B cell (primary cell): ENCODE results near the gene IFT122. TPM values are rescaled to one million over a fixed set of nuclear protein-coding genes. Genes with fewer than 3 reads are reported as not detected.

Experiments
- ATAC-seq: fragments of 200-7000 bp; cut with Tn5 transposase; one replicate; pipeline ENCODE4 v1.10.0; 2021; ENCODE audit warnings: low read depth, mild to moderate bottlenecking, moderate number of reproducible peaks, moderate library complexity
- CTCF ChIA-PET: fragments of 350-600 bp; sonication (Branson Sonifier 250); formaldehyde crosslinking; loops from one replicate; lab custom pipeline; 2021; ENCODE audit warnings: antibody characterized with exemption, inconsistent platforms; lab: Charles Lee
- POLR2A ChIA-PET: fragments of 350-600 bp; sonication (Branson Sonifier 250); formaldehyde crosslinking; loops from one replicate; lab custom pipeline; 2021; ENCODE audit warnings: antibody characterized with exemption; lab: Charles Lee
- DNase-seq: peaks from one replicate; pipeline ENCODE4 v3.0.0; 2013
- H2AFZ ChIP-seq: 2 replicates; pipeline ENCODE4 v1.6.1; 2012; ENCODE audit warnings: mild to moderate bottlenecking, low read depth, low read length; ENCODE audit not compliant: insufficient read depth, poor library complexity, severe bottlenecking
- H3K27ac ChIP-seq, 2 donors: 1 replicate in 1 of 2; 2 replicates in 1 of 2; pipeline ENCODE4 v1.5.1; 2012 to 2013; ENCODE audit warnings: low read length in 2 of 2, mild to moderate bottlenecking in 2 of 2, moderate library complexity in 1 of 2
- H3K27me3 ChIP-seq, 4 experiments: fragments of 200-600 bp in 1 of 4; sonication (generic) in 1 of 4; replicated peaks in 1 of 4; 1 replicate in 2 of 4; 2 replicates in 2 of 4; pipeline versions ENCODE4 v1.6.1 to v1.7.0; 2013 to 2016; ENCODE audit warnings: low read length in 3 of 4, mild to moderate bottlenecking in 2 of 4, mixed read lengths in 1 of 4, moderate library complexity in 1 of 4; ENCODE audit not compliant: insufficient read depth in 4 of 4, control insufficient read depth in 3 of 4; ENCODE audit errors: control extremely low read depth in 1 of 4
- H3K36me3 ChIP-seq, 2 experiments: replicated peaks in 1 of 2; 1 replicate in 1 of 2; 2 replicates in 1 of 2; pipeline versions ENCODE4 v1.6.1 to v1.7.1; 2013; ENCODE audit warnings: low read length in 1 of 2; ENCODE audit not compliant: insufficient read depth in 2 of 2, control insufficient read depth in 1 of 2; ENCODE audit errors: control extremely low read depth in 1 of 2, extremely low read depth in 1 of 2
- H3K4me1 ChIP-seq, 2 donors: fragments of 200-600 bp in 1 of 2; sonication (generic) in 1 of 2; 1 replicate in 1 of 2; 2 replicates in 1 of 2; pipeline versions ENCODE4 v1.5.1 to v1.6.1; 2013 to 2017; ENCODE audit warnings: low read length in 2 of 2; ENCODE audit not compliant: control insufficient read depth in 2 of 2, insufficient read depth in 2 of 2
- H3K4me2 ChIP-seq: replicated peaks from 2 replicates; pipeline ENCODE3; 2012; ENCODE audit warnings: mild to moderate bottlenecking, low read depth, low read length; ENCODE audit not compliant: poor library complexity, severe bottlenecking
- H3K4me3 ChIP-seq, 5 experiments: fragments of 200-600 bp in 1 of 5; sonication (generic) in 1 of 5; 1 replicate in 3 of 5; 2 replicates in 2 of 5; pipeline versions ENCODE4 v1.5.1 to v1.7.0; 2011 to 2016; ENCODE audit warnings: low read length in 4 of 5, mild to moderate bottlenecking in 4 of 5, low read depth in 2 of 5, control low read depth in 1 of 5, moderate library complexity in 1 of 5; ENCODE audit not compliant: insufficient read depth in 1 of 5; ENCODE audit errors: control extremely low read depth in 1 of 5, extremely low read depth in 1 of 5
- H3K79me2 ChIP-seq: fragments of 200-600 bp; sonication (generic); one replicate; pipeline ENCODE4 v1.6.0; 2016; ENCODE audit warnings: low read length; ENCODE audit not compliant: control insufficient read depth, insufficient read depth
- H3K9ac ChIP-seq: fragments of 200-600 bp; sonication (generic); 2 replicates; pipeline ENCODE4 v1.6.1; 2017; ENCODE audit warnings: mild to moderate bottlenecking, low read length, moderate library complexity
- H3K9me3 ChIP-seq, 3 donors: one replicate each; pipeline versions ENCODE4 v1.6.1 to v1.7.1; 2013; ENCODE audit warnings: low read length in 2 of 3; ENCODE audit not compliant: control insufficient read depth in 2 of 3, insufficient read depth in 1 of 3; ENCODE audit errors: control extremely low read depth in 1 of 3
- H4K20me1 ChIP-seq: 2 replicates; pipeline ENCODE4 v1.6.0; 2012; ENCODE audit warnings: mild to moderate bottlenecking, low read length; ENCODE audit not compliant: insufficient read depth, control insufficient read depth, poor library complexity, severe bottlenecking
- H3K27ac Mint-ChIP-seq: one replicate; pipeline ENCODE4 v1.8.0; 2021; ENCODE audit warnings: mixed read lengths
- H3K27me3 Mint-ChIP-seq: one replicate; pipeline ENCODE4 v1.8.0; 2021; ENCODE audit warnings: mixed read lengths
- H3K4me1 Mint-ChIP-seq: one replicate; pipeline ENCODE4 v1.8.0; 2021; ENCODE audit warnings: mixed read lengths
- H3K4me3 Mint-ChIP-seq: one replicate; pipeline ENCODE4 v1.8.0; 2021; ENCODE audit warnings: mixed read lengths
- H3K9me3 Mint-ChIP-seq: one replicate; pipeline ENCODE4 v1.8.0; 2022; ENCODE audit warnings: mixed read lengths; ENCODE audit not compliant: insufficient read depth
- CTCF ChIP-seq: fragments of 200-600 bp; IDR thresholded peaks from one replicate; pipeline ENCODE4 v1.8.0; 2022; ENCODE audit warnings: antibody characterized with exemption, mild to moderate bottlenecking
- EZH2 ChIP-seq: IDR thresholded peaks from 2 replicates; pipeline ENCODE4 v1.6.1; 2012; ENCODE audit warnings: borderline replicate concordance, low read depth, mild to moderate bottlenecking, moderate library complexity, low read length; ENCODE audit not compliant: insufficient read depth, poor library complexity, severe bottlenecking
- WGBS: methylation state at CpG from one replicate; pipeline ENCODE4 v1.1.5; 2013; ENCODE audit warnings: missing lambda C conversion rate; ENCODE audit not compliant: insufficient coverage; 5-methylcytosine and 5-hydroxymethylcytosine counted together
- intact Hi-C: fragments of 100-400 bp; cut with micrococcal nuclease; formaldehyde crosslinking; loops from one replicate; pipeline ENCODE4 v1.10.0; 2022
- polyA plus RNA-seq: library from polyadenylated mRNA; depleted of rRNA; stranded (reverse); fragments of >200 nt; gene quantifications from 2 replicates; pipeline ENCODE4 v1.2.3, GENCODE V29; 2012
- total RNA-seq, 2 donors: library from RNA; stranded (reverse); fragments of 120-200 nt in 1 of 2; gene quantifications; 1 replicate in 1 of 2; 2 replicates in 1 of 2; pipeline versions ENCODE4 v1.2.3 to v1.2.4, GENCODE V29; 2013 to 2022

IFT122 gene
- total and polyA plus RNA-seq, 2 donors (not counting 1 experiment from before 2014, with no cell fraction given), result 14.0 to 34.3 TPM

GRCh38 chr3:129505341-129505740, 65.3 kb downstream of the IFT122 start:
- H3K79me2 ChIP-seq, result no peaks in the 10 kb centered on the region
- CTCF ChIA-PET, result no interaction called here
- ATAC-seq (no peak), DNase-seq (no peak)
- no peaks in the 10 kb centered on the region for H3K9me3 Mint-ChIP-seq
- H3K27me3 ChIP-seq, result no peaks in the 10 kb centered on the region
- POLR2A ChIA-PET, result no interaction called here
- H3K4me1 ChIP-seq, result no peaks in the 10 kb centered on the region
- H3K27me3 Mint-ChIP-seq, result no peaks in the 10 kb centered on the region
- H3K4me2 ChIP-seq, result no peak overlapping the region
- no peak overlapping the region for H3K9ac ChIP-seq
- H3K27ac ChIP-seq, result no peak overlapping the region
- no peak overlapping the region for H3K4me3 ChIP-seq
- H3K36me3 ChIP-seq, result peaks cover 0 to 8% of the 10 kb centered on the region in 2 experiments
- no peak overlapping the region for H2AFZ ChIP-seq
- no peak for TF ChIP-seq CTCF
- no peak for TF ChIP-seq EZH2
- no peak overlapping the region for H3K4me3 Mint-ChIP-seq
- no peak overlapping the region for H3K27ac Mint-ChIP-seq
- H3K4me1 Mint-ChIP-seq, result no peaks in the 10 kb centered on the region
- H3K9me3 ChIP-seq, result no peaks in the 10 kb centered on the region
- intact Hi-C loops, result no loop called here
- no peaks in the 10 kb centered on the region for H4K20me1 ChIP-seq
- WGBS, result 100% methylated on average over 6 of the region's 6 CpGs

- Histone ChIP-seq H3K9me3 (no peaks in the 10 kb centered on the region), H3K4me2 (no peak overlapping the region), H3K4me3 (no peak overlapping the region), H3K4me1 (no peaks in the 10 kb centered on the region), H3K36me3 (peaks cover 0 to 8% of the 10 kb centered on the region in 2 experiments), H3K27ac (no peak overlapping the region), H4K20me1 (no peaks in the 10 kb centered on the region), H3K9ac (no peak overlapping the region), H2AFZ (no peak overlapping the region), H3K27me3 (no peaks in the 10 kb centered on the region), H3K79me2 (no peaks in the 10 kb centered on the region)
- Mint-ChIP-seq H3K4me3 (no peak overlapping the region), H3K4me1 (no peaks in the 10 kb centered on the region), H3K27ac (no peak overlapping the region), H3K27me3 (no peaks in the 10 kb centered on the region), H3K9me3 (no peaks in the 10 kb centered on the region)
- intact Hi-C loops, result no loop called here
- CTCF ChIA-PET, result interaction anchor here (1.4 kb wide), 1 partner anchor 16 kb away, joined by 3 read pairs; no protein-coding TSS in a partner anchor
- no peak for DNase-seq
- WGBS, result 98% methylated on average over 9 of the region's 9 CpGs
- no peak for ATAC-seq
- TF ChIP-seq CTCF (no peak), EZH2 (no peak)
- POLR2A ChIA-PET, result no interaction called here
These were observed 66.3 kb downstream of the IFT122 start for GRCh38 chr3:129506231-129506742.
